Measurements from ENCODE around the gene ASAP3.

The ASAP3 gene

DNA sequence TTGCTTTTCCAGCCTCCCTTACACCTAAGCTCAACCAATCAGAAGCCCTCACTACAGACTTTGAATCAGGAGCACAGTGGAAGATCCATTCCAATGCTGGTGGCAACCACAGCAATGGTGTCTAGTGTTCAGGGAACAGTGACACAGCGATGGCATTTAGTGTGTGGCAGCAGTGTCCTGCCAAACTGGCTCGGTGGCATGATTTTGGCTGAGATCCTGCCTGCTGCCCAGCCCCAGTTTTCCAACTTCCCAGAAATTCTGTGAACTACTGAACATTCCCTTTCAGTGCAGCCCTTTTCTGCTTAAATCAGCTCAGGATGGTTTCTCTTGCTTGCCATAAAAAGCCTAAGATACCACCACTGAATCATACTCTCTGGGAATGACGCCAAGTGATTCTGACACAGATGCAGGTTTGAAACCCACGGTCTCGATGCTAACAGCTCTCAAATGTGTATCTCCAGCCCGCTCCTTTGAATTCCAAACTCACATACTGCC is 8.8 kb downstream of the ASAP3 start:
- TF ChIP-seq ZFX (IDR thresholded peaks at IDR 0.05; ENCODE audit: borderline replicate concordance), result no peak
- TF ChIP-seq, protein P1, sequence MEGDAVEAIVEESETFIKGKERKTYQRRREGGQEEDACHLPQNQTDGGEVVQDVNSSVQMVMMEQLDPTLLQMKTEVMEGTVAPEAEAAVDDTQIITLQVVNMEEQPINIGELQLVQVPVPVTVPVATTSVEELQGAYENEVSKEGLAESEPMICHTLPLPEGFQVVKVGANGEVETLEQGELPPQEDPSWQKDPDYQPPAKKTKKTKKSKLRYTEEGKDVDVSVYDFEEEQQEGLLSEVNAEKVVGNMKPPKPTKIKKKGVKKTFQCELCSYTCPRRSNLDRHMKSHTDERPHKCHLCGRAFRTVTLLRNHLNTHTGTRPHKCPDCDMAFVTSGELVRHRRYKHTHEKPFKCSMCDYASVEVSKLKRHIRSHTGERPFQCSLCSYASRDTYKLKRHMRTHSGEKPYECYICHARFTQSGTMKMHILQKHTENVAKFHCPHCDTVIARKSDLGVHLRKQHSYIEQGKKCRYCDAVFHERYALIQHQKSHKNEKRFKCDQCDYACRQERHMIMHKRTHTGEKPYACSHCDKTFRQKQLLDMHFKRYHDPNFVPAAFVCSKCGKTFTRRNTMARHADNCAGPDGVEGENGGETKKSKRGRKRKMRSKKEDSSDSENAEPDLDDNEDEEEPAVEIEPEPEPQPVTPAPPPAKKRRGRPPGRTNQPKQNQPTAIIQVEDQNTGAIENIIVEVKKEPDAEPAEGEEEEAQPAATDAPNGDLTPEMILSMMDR (IDR thresholded peaks at IDR 0.05), result no peak
- H3K27ac ChIP-seq, result peak overlapping the region; percentile 46

DNA sequence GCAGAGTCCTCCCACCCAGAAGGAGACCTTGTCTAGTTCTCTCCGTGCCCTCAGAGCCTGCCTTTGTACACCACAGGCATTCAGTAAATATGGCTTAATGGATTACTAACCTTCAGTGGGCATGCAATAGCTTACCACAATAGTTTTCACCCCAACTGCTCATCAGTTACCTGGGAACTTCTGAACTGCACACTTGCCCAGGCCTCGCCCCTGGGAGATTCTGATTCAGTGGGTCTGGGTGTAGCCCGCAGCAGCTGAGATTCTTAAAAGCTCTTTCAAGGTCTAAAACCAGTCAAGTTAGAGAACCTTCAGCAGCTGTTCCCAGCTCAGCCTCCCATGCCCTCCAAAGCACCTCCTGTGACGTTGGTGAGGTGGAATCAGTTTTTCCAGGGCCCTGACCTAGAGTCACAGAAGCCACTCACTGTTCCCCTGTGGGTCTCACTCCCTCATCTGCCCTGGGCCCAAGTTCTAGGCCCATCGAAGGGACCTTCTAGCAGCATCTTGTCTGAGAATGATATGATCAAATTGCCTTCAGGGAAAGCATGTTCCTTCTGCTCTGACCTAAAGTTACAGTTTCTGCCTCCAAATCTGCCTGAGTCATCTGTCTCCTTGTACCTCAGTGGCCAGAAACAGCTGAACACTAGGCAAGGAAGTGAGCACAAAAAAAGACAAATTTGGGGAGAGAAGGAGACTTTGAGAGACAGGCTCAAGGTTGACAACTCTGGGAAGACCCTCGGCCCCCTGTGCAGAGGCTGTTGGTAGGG is 10.8 kb downstream of the ASAP3 start:
- TF ChIP-seq ZFX (IDR thresholded peaks at IDR 0.05; ENCODE audit: borderline replicate concordance), result no peak
- TF ChIP-seq, protein P1 (IDR thresholded peaks at IDR 0.05), result no peak
- H3K27ac ChIP-seq, result no peak overlapping the region

DNA sequence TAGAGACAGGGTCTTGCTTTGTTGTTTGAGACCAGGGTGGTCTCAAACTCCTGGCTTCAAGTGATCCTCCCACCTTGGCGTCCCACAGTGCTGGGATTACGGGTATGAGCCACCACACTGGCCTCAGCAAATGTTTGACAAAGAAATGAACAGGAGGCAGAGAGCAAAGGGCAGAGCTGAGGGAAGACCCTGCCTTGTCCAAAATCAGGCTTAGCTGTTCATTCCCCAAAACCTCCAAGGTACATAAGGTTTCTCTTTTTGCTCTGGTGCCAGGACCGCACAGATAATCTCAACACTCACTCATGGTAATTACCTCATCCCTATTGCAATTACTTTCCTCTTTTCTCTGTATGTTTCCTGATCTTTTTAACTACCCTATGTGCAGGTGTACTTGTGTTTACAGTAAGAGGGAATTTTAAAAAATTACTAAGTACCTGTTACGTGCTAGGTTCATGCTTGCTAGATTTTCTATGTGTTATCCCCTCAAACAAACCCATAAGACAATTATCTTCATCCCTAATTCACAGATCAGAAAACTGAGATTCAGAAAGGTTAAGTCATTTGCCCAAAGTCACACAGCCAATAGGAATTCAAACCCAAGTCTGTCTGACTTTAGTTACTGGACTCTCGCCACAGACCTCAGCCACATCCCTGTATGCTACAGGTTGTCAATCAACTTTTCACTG is 11.5 kb downstream of the ASAP3 start:
- no peak overlapping the region for H3K27ac ChIP-seq
- TF ChIP-seq ZFX (IDR thresholded peaks at IDR 0.05; ENCODE audit: borderline replicate concordance), result no peak
- TF ChIP-seq, protein P1 (IDR thresholded peaks at IDR 0.05), result no peak

DNA sequence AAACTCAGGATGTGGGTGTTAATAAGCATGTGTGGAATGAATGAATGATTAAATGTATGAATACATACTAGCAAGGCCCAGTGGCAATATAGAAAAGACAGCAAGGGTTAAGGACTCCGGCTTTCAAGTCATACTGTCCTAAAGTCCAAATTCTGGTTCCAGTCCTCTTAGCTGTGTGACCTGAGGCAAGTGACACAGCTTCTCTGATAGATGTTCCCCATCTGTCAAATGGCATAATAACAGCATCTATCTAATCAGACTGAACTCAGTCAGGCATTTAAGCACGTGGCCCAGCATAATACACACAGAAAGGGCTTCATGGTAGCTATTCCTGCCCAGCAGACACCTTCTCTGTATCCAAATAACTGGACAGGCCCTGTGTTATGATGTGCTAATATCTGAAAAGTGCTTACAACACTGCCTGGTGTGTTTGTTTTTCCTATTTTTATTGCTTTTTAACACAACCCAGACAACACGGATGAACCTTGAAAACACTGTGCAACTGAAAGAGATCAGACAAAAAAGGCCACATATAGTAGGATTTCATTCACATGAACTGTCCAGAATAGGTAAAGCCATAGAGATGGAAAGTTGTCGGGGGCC is 12.4 kb downstream of the ASAP3 start:
- TF ChIP-seq ZFX (IDR thresholded peaks at IDR 0.05; ENCODE audit: borderline replicate concordance), result no peak
- TF ChIP-seq, protein P1 (IDR thresholded peaks at IDR 0.05), result no peak
- H3K27ac ChIP-seq, result no peak overlapping the region

DNA sequence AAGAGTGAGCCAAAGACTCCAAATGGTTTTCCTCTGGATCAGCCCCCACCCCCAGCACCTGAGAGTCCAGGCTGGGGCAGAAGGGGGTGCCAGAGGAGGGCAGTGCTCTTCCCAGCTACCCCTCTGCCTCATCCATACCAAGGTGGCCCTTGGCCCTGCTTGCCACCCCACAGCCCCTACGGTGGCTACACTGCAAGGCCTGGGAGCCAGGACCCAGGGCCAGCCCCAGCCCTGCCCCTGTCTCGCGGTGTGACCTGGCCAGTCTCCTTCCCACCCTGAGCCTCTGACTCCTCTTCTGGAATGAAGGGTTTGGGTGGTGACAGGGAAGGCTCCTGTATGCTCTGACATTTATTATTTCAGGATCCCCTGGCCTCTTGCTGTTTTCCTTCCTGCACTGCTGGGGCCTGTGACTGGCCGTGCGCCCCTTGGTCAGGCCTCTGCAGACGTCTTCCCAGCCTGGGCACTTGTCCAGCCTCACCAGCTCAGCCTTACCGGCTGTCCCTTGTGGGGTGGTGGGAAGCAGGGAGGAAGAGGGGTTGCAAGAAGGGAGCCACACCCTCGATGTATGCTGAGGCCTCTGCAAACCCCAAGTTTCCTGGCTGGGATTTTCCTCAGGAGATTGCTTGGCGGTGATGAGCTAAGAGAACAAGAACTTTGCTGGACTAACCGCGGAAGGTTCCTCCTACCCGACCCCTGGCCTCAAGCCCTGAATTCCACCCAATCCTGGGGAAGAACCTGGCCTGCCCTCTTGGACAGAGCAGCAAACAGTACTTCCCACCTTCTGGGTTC is 13.5 kb downstream of the ASAP3 start:
- no peak overlapping the region for H3K27ac ChIP-seq
- TF ChIP-seq, protein P1 (IDR thresholded peaks at IDR 0.05), result no peak
- no peak for TF ChIP-seq ZFX (IDR thresholded peaks at IDR 0.05; ENCODE audit: borderline replicate concordance)

DNA sequence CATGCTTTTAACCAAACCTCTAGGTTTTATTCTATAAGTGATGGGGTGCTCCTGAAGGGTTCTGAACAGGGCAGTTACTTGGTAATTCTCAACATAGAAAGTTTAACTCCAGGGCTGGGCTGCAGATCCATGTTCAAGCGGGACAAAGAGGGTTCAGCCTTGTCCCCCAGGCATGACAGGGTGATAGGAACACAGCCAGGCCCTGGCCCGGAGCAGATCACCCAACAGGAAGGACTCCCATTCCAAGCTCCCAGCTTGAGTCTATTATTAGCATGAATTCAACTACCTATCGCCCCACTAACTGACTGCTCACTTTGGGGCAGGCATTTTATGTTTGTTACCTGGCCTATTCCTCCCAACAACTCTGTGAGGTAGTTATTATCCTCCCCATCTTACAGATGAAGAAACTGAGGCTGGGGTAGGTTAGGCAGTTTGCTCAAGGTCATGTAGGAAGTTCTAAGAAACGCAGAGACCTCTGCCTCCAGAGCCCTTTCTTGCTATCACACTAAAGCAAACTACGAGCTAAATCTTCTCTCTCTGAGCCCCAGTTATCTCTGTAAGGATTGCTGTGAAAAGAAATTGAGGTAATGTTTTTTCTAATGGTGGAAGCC is 14.5 kb downstream of the ASAP3 start:
- H3K27ac ChIP-seq, result no peak overlapping the region
- TF ChIP-seq ZFX (IDR thresholded peaks at IDR 0.05; ENCODE audit: borderline replicate concordance), result no peak
- TF ChIP-seq, protein P1 (IDR thresholded peaks at IDR 0.05), result no peak
